Measurements from ENCODE around the gene CFC1B. TPM values are rescaled to one million over a fixed set of nuclear protein-coding genes. Genes with fewer than 3 reads are reported as not detected.
A peak's percentile ranks its signal among the peaks of the same experiment; 100 is the strongest.
"Not testable (repeated sequence)": the region's sequence is repeated elsewhere in the genome, so short reads cannot be mapped to it uniquely, and the experiment has no call there.

Gene CFC1B
- not detected for total RNA-seq
- long read RNA-seq, result 0 reads

DNA sequence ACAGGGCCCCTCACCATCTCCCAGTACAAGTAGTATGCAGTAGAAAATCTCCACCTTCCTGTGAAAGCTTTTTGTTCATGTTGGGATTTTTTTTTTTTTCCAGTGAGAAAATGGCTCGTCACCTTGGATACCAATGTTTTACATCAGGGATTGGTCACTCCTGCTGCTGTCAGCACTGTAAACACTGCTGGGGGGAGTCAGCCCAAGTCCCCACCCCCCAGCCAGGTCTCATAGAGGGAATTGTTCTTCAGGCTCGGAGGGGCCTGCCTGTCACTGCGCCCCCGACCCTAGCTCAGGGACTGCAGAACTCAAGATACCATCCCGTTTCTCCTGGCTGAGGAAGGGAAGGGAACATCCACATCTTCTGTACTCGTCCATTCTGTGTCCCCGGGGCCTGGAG, at the start of gene CFC1B:
CFC1B (plus strand) TSS at position 231 of the 400 bp plus-strand sequence. CDS start 263 bp downstream, outside the sequence.
- DNase-seq; H3K9me3 ChIP-seq; H3K4me1 ChIP-seq; H3K36me3 ChIP-seq; H3K27ac ChIP-seq; ATAC-seq; H3K4me3 ChIP-seq; intact Hi-C loops (cut with DNase I); H3K27me3 ChIP-seq: not testable (repeated sequence)

GRCh38 chr2:130491073-130491472, 29.9 kb upstream of the CFC1B start:
- H3K27me3 ChIP-seq; H3K4me1 ChIP-seq; H3K9me3 ChIP-seq; H3K4me3 ChIP-seq; H3K27ac ChIP-seq; intact Hi-C loops (cut with DNase I); DNase-seq; ATAC-seq; H3K36me3 ChIP-seq: not testable (repeated sequence)

- H3K4me1 ChIP-seq; H3K27ac ChIP-seq; H3K36me3 ChIP-seq; intact Hi-C loops (cut with DNase I); H3K4me3 ChIP-seq; H3K9me3 ChIP-seq; H3K27me3 ChIP-seq; ATAC-seq; DNase-seq: not testable (repeated sequence)
Measured at GRCh38 chr2:130509228-130509627, 11.8 kb upstream of the CFC1B start, which contains the start of gene POTEI. Gene POTEI, minus strand, starts transcription at chr2:130509328. Its CDS starts 93 bp downstream, at chr2:130509235.

DNA sequence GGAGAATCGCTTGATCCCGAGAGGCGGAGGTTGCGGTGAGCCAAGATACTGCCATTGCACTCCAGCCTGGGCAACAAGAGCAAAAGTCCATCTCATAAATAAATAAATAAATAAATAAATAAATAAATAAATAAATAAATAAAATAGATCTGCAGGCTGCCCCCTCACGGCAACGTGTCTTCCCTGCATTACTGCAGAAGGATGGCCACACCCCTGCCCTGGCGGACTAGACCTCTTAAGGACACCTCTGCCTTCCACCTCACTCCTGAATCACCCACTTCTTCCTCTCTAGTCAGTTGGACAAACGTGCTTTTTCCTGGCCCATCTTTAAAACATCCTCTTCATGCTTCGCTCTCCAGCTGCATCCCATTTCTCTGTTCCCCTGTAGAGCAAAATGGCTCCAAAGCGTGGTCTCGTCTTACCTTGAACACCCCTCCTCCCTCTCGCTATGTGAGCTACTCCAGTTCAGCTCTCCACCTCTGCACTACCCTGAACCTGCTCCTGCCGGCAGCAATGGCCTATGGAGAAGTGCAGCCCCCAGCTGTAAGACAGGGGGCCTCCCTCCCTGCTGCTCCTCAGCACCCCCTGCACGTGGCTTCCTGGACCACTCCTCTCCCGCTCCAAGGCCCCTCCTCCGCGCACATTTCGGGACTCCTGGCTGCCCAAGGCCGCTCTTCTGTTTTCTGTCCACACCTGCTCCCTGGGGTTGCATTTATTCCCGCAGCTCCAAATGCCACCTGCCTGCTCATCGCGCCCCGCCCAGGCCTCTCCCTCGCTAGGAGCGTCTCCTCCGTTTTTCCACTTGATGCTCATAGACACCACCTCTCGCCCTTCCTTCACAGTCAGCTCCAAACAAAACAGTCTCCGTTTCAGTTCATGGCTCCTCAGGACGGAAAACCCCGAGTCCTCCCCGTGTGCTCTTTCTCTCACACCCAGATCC, 9.9 kb upstream of the CFC1B start:
- H3K9me3 ChIP-seq; DNase-seq; H3K4me3 ChIP-seq; H3K27me3 ChIP-seq; H3K27ac ChIP-seq; H3K36me3 ChIP-seq; intact Hi-C loops (cut with DNase I); H3K4me1 ChIP-seq: not testable (repeated sequence)
- peak; percentile 40 for ATAC-seq

GRCh38 chr2:130511747-130512451, 9.1 kb upstream of the CFC1B start:
- H3K4me1 ChIP-seq; H3K27ac ChIP-seq; H3K4me3 ChIP-seq; H3K27me3 ChIP-seq; intact Hi-C loops (cut with DNase I); H3K9me3 ChIP-seq; H3K36me3 ChIP-seq; DNase-seq: not testable (repeated sequence)
- peak; percentile 33 for ATAC-seq

- ATAC-seq, result peak; percentile 80
- H3K4me3 ChIP-seq; DNase-seq; H3K9me3 ChIP-seq; H3K27ac ChIP-seq; intact Hi-C loops (cut with DNase I); H3K27me3 ChIP-seq; H3K4me1 ChIP-seq; H3K36me3 ChIP-seq: not testable (repeated sequence)
Measured at GRCh38 chr2:130518516-130519106, 2.4 kb upstream of the CFC1B start.

- DNase-seq; H3K4me1 ChIP-seq; ATAC-seq; H3K27me3 ChIP-seq; H3K36me3 ChIP-seq; H3K4me3 ChIP-seq; intact Hi-C loops (cut with DNase I); H3K9me3 ChIP-seq; H3K27ac ChIP-seq: not testable (repeated sequence)
Measured at GRCh38 chr2:130522390-130522789, 1.4 kb downstream of the CFC1B start.

DNA sequence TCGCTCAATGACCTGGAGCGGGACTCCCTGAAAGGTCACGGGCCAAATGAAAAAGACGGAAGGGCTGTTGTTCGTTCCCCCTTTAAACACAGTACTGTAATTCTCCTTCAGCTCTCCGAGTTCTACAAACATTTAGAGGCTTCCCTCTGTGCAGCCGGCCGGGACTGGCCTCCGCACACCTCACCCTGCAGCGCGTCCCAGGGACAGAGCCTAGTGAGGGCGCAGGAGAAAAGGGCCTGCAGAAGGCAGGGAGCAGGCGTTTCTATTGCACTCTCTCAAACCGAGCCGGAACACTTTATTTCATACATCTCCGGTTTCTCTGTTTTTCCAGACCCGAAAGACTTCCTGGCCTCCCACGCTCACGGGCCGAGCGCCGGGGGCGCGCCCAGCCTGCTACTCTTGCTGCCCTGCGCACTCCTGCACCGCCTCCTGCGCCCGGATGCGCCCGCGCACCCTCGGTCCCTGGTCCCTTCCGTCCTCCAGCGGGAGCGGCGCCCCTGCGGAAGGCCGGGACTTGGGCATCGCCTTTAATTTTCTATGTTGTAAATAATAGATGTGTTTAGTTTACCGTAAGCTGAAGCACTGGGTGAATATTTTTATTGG, 6.4 kb downstream of the CFC1B start:
- H3K36me3 ChIP-seq; H3K27me3 ChIP-seq; H3K27ac ChIP-seq; intact Hi-C loops (cut with DNase I); H3K4me1 ChIP-seq; H3K4me3 ChIP-seq; DNase-seq; H3K9me3 ChIP-seq: not testable (repeated sequence)
- peak; percentile 32 for ATAC-seq

- H3K4me3 ChIP-seq; H3K36me3 ChIP-seq; intact Hi-C loops (cut with DNase I); ATAC-seq; H3K27ac ChIP-seq; H3K27me3 ChIP-seq; H3K9me3 ChIP-seq; H3K4me1 ChIP-seq; DNase-seq: not testable (repeated sequence)
Measured at GRCh38 chr2:130529545-130529944, 8.5 kb downstream of the CFC1B start.

GRCh38 chr2:130530212-130530611, 9.2 kb downstream of the CFC1B start:
- H3K27ac ChIP-seq; H3K27me3 ChIP-seq; ATAC-seq; H3K4me1 ChIP-seq; intact Hi-C loops (cut with DNase I); H3K36me3 ChIP-seq; DNase-seq; H3K4me3 ChIP-seq; H3K9me3 ChIP-seq: not testable (repeated sequence)

DNA sequence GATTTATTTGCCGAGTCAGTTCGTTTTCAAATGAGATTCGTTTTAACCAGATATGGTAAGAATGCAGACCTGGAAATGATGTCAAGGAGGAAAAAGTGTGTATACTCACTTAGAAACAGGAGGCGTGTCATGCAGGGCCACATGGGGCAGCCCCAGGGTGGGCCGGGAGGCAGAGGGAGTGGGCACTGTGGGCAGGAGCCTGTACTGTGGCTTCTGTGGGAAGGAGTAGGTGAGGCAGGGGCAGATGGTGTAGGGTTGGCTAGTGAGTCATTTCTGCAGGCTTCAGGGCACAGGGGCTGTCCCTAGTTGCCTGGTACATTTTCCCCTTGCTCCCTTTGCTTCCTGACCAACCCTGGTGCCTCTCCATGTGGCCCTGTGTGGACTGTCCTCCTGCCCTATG, 10.2 kb downstream of the CFC1B start:
- H3K36me3 ChIP-seq; H3K4me3 ChIP-seq; intact Hi-C loops (cut with DNase I); H3K4me1 ChIP-seq; ATAC-seq; H3K27me3 ChIP-seq; H3K27ac ChIP-seq; H3K9me3 ChIP-seq; DNase-seq: not testable (repeated sequence)

- H3K4me1 ChIP-seq; intact Hi-C loops (cut with DNase I); H3K9me3 ChIP-seq; DNase-seq; H3K27ac ChIP-seq; ATAC-seq; H3K27me3 ChIP-seq; H3K4me3 ChIP-seq; H3K36me3 ChIP-seq: not testable (repeated sequence)
Measured at GRCh38 chr2:130531672-130532071, 10.7 kb downstream of the CFC1B start.

- H3K9me3 ChIP-seq; H3K27ac ChIP-seq; H3K36me3 ChIP-seq; H3K4me3 ChIP-seq; ATAC-seq; DNase-seq; intact Hi-C loops (cut with DNase I); H3K4me1 ChIP-seq; H3K27me3 ChIP-seq: not testable (repeated sequence)
Measured at GRCh38 chr2:130536654-130537053, 15.6 kb downstream of the CFC1B start.
